NT2/D1 (cell line): ENCODE results near the gene KLF7.

Experiments used
- YY1 ChIP-seq: IDR thresholded peaks from 2 replicates; pipeline ENCODE4 v1.6.1; 2011; ENCODE audit not compliant: insufficient read length, insufficient read depth
- ZNF274 ChIP-seq: IDR thresholded peaks from 2 replicates; pipeline ENCODE4 v1.6.1; 2011; ENCODE audit warnings: mild to moderate bottlenecking, low read depth, low read length

DNA sequence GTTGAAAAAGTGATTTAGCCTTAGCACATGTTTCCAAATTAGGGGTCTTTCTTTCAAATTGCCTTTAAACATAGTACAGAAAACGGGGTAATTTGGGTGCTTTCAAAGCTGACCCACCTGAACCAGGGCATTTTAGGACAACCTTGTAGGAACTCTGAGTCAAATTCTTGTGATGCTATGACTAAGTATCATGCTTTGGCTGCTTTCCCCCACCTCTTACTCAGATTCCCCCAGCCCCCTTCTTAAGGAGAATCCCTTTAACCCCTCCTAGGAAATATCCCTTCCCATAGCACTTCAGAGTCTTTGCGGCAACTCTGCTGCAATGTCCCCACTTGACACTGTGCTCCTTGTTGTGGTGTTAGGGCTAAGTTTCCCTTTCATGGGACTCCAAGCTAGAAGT is 18.6 kb upstream of the KLF7 start:
- TF ChIP-seq ZNF274 (no peak), YY1 (no peak)
